Ovary (tissue), 3 donors: ENCODE measurements around the gene YY1.

Experiments
- CTCF ChIP-seq, 3 donors: fragments of 450-650 bp in 2 of 3; fragments of 200-600 bp in 1 of 3; IDR thresholded peaks; one replicate each; pipeline versions ENCODE4 v1.5.1 to v1.8.0; 2016 to 2022; ENCODE audit warnings: antibody characterized with exemption in 3 of 3, mild to moderate bottlenecking in 1 of 3
- EP300 ChIP-seq: sonication (generic); formaldehyde crosslinking; IDR thresholded peaks from one replicate; pipeline ENCODE4 v1.6.1; 2017; ENCODE audit warnings: antibody characterized with exemption
- POLR2A ChIP-seq: fragments of 450-650 bp; IDR thresholded peaks from one replicate; pipeline ENCODE4 v1.6.1; 2017; ENCODE audit warnings: antibody characterized with exemption, mild to moderate bottlenecking, moderate library complexity
- donor health status: DM: no; HTN: no; CAD: no.

- no peak for TF ChIP-seq CTCF (IDR thresholded peaks at IDR 0.05)
- TF ChIP-seq POLR2A = no peak
- no peak for TF ChIP-seq EP300
These were observed 51.8 kb downstream of the YY1 start for GRCh38 chr14:100290607-100291304.
